GM19043 (cell line): Measurements from ENCODE around the gene MIGA2.
"Not testable (repeated sequence)": the region's sequence is repeated elsewhere in the genome, so short reads cannot be mapped to it uniquely, and the experiment has no call there.

ENCODE experiments used
- ATAC-seq: cut with Tn5 transposase; IDR thresholded peaks from one replicate; pipeline ENCODE4 v1.9.1; 2021; ENCODE audit warnings: low read depth; ENCODE audit not compliant: unreplicated experiment

MIGA2 gene

GRCh38 chr9:129112526-129112925, 76.1 kb downstream of the MIGA2 start:
- not testable (repeated sequence) for ATAC-seq

GRCh38 chr9:129113645-129114304, 77.3 kb downstream of the MIGA2 start:
- no peak for ATAC-seq

- ATAC-seq: no peak
Observed at GRCh38 chr9:129118799-129119198, 82.4 kb downstream of the MIGA2 start.

GRCh38 chr9:129121483-129121882, 85.1 kb downstream of the MIGA2 start:
- ATAC-seq: no peak
